Measurements from ENCODE around the gene CDR2. TPM values are rescaled to one million over a fixed set of nuclear protein-coding genes. Genes with fewer than 3 reads are reported as not detected.
"Not testable (repeated sequence)": the region's sequence is repeated elsewhere in the genome, so short reads cannot be mapped to it uniquely, and the experiment has no call there.

CDR2 gene
- total RNA-seq, 1 donor from 2014 or later: 16.2 TPM

GRCh38 chr16:22418826-22419225 lies 44.4 kb upstream of the CDR2 start:
- no peak for DNase-seq
- ATAC-seq: no peak
- H3K4me1 ChIP-seq: peaks cover 3% of the 10 kb centered on the region
- intact Hi-C loops (cut with DNase I): no loop called here
- no peak overlapping the region for H3K27ac ChIP-seq
- H3K9me3 ChIP-seq: no peaks in the 10 kb centered on the region
- no peak for TF ChIP-seq CTCF (IDR thresholded peaks at IDR 0.05)
- no peak overlapping the region for H3K4me3 ChIP-seq
- no peaks in the 10 kb centered on the region for H3K27me3 ChIP-seq (ENCODE audit: low read depth)
- peaks cover 22% of the 10 kb centered on the region for H3K36me3 ChIP-seq

GRCh38 chr16:22417798-22418197 lies 43.4 kb upstream of the CDR2 start:
- H3K27ac ChIP-seq; DNase-seq; H3K9me3 ChIP-seq; H3K27me3 ChIP-seq (ENCODE audit: low read depth); intact Hi-C loops (cut with DNase I); ATAC-seq; H3K4me1 ChIP-seq; H3K4me3 ChIP-seq: not testable (repeated sequence)
- peaks cover 22% of the 10 kb centered on the region for H3K36me3 ChIP-seq

GRCh38 chr16:22417019-22417418 lies 42.6 kb upstream of the CDR2 start:
- intact Hi-C loops (cut with DNase I): no loop called here

GRCh38 chr16:22413819-22414218 lies 39.4 kb upstream of the CDR2 start:
- ATAC-seq (no peak), DNase-seq (no peak)
- intact Hi-C loops (cut with DNase I): no loop called here
- Histone ChIP-seq H3K4me3 (no peak overlapping the region), H3K4me1 (no peaks in the 10 kb centered on the region), H3K36me3 (no peaks in the 10 kb centered on the region), H3K27ac (no peak overlapping the region), H3K27me3 (ENCODE audit: low read depth) (no peaks in the 10 kb centered on the region), H3K9me3 (no peaks in the 10 kb centered on the region)
- TF ChIP-seq CTCF (IDR thresholded peaks at IDR 0.05): no peak

More at GRCh38 chr16:22417019-22417418, 42.6 kb upstream of the CDR2 start:
- Histone ChIP-seq H3K4me3 (no peak overlapping the region), H3K27ac (no peak overlapping the region), H3K4me1 (no peaks in the 10 kb centered on the region), H3K36me3 (peaks cover 21% of the 10 kb centered on the region), H3K27me3 (ENCODE audit: low read depth) (no peaks in the 10 kb centered on the region), H3K9me3 (no peaks in the 10 kb centered on the region)
- DNase-seq: no peak
- no peak for ATAC-seq
- no peak for TF ChIP-seq CTCF (IDR thresholded peaks at IDR 0.05)

GRCh38 chr16:22407486-22407885 lies 33.1 kb upstream of the CDR2 start:
- Histone ChIP-seq H3K27me3 (ENCODE audit: low read depth) (no peaks in the 10 kb centered on the region), H3K4me3 (no peak overlapping the region), H3K4me1 (no peaks in the 10 kb centered on the region), H3K36me3 (no peaks in the 10 kb centered on the region), H3K27ac (no peak overlapping the region), H3K9me3 (no peaks in the 10 kb centered on the region)
- intact Hi-C loops (cut with DNase I): no loop called here
- no peak for TF ChIP-seq CTCF (IDR thresholded peaks at IDR 0.05)
- no peak for DNase-seq
- ATAC-seq: no peak

GRCh38 chr16:22402191-22402590 lies 27.8 kb upstream of the CDR2 start:
- no peaks in the 10 kb centered on the region for H3K36me3 ChIP-seq
- no peaks in the 10 kb centered on the region for H3K4me1 ChIP-seq
- H3K9me3 ChIP-seq: no peaks in the 10 kb centered on the region
- no peak for DNase-seq
- no peak for ATAC-seq
- H3K27ac ChIP-seq: no peak overlapping the region
- no peak for TF ChIP-seq CTCF (IDR thresholded peaks at IDR 0.05)
- no peak overlapping the region for H3K4me3 ChIP-seq
- no peaks in the 10 kb centered on the region for H3K27me3 ChIP-seq (ENCODE audit: low read depth)
- intact Hi-C loops (cut with DNase I): no loop called here
